SH-SY5Y (cell line): Measurements from ENCODE around the gene PRUNE1.

Experiments used
- GATA2 ChIP-seq: IDR thresholded peaks from 2 replicates; pipeline ENCODE4 v1.6.1; 2011; ENCODE audit warnings: mild to moderate bottlenecking, low read depth, low read length
- GATA3 ChIP-seq: IDR thresholded peaks from 2 replicates; pipeline ENCODE4 v1.6.1; 2011; ENCODE audit warnings: low read depth, mild to moderate bottlenecking, low read length, moderate library complexity

- no peak for TF ChIP-seq GATA2
- no peak for TF ChIP-seq GATA3
Observed at GRCh38 chr1:150969626-150970025, 38.6 kb upstream of the PRUNE1 start.
